Islet precursor cell (in vitro differentiated cells): ENCODE data around the gene AKAP10.
"Not testable (repeated sequence)": the region's sequence is repeated elsewhere in the genome, so short reads cannot be mapped to it uniquely, and the experiment has no call there.

Experiments
- DNase-seq: peaks from one replicate; pipeline ENCODE4 v3.0.0-alpha.2; 2018

The AKAP10 gene

GRCh38 chr17:19978805-19979211 is 1.2 kb upstream of the AKAP10 start:
- peak; percentile 68 for DNase-seq

GRCh38 chr17:19978209-19978802 is 678 bp upstream of the AKAP10 start:
- peak; percentile 78 for DNase-seq

GRCh38 chr17:19975601-19976000 is 2.0 kb downstream of the AKAP10 start:
- DNase-seq, result no peak

GRCh38 chr17:19973156-19973555 is 4.5 kb downstream of the AKAP10 start:
- DNase-seq, result no peak

- not testable (repeated sequence) for DNase-seq
Measured at GRCh38 chr17:19962954-19963353, 14.7 kb downstream of the AKAP10 start.

GRCh38 chr17:19958023-19958422 is 19.6 kb downstream of the AKAP10 start:
- peak; percentile 96 for DNase-seq

GRCh38 chr17:19955099-19955498 is 22.5 kb downstream of the AKAP10 start:
- DNase-seq, result no peak

GRCh38 chr17:19951411-19951810 is 26.2 kb downstream of the AKAP10 start:
- DNase-seq, result not testable (repeated sequence)

GRCh38 chr17:19950624-19951195 is 26.9 kb downstream of the AKAP10 start:
- not testable (repeated sequence) for DNase-seq

- DNase-seq, result no peak
Measured at GRCh38 chr17:19948116-19948943, 29.3 kb downstream of the AKAP10 start.

- DNase-seq, result no peak
Measured at GRCh38 chr17:19946921-19947320, 30.7 kb downstream of the AKAP10 start.

- DNase-seq, result no peak
Measured at GRCh38 chr17:19945009-19945626, 32.5 kb downstream of the AKAP10 start.

GRCh38 chr17:19943599-19943998 is 34.0 kb downstream of the AKAP10 start:
- no peak for DNase-seq

GRCh38 chr17:19943026-19943425 is 34.6 kb downstream of the AKAP10 start:
- peak; percentile 58 for DNase-seq

- DNase-seq, result peak; percentile 69
Measured at GRCh38 chr17:19940722-19941464, 36.7 kb downstream of the AKAP10 start.

- no peak for DNase-seq
Measured at GRCh38 chr17:19939993-19940721, 37.5 kb downstream of the AKAP10 start.

GRCh38 chr17:19938736-19939135 is 38.9 kb downstream of the AKAP10 start:
- DNase-seq, result no peak

- no peak for DNase-seq
Measured at GRCh38 chr17:19937522-19937921, 40.1 kb downstream of the AKAP10 start.

- no peak for DNase-seq
Measured at GRCh38 chr17:19935169-19935568, 42.5 kb downstream of the AKAP10 start.

GRCh38 chr17:19933628-19934027 is 44.0 kb downstream of the AKAP10 start:
- no peak for DNase-seq

GRCh38 chr17:19933221-19933620 is 44.4 kb downstream of the AKAP10 start:
- DNase-seq, result no peak

GRCh38 chr17:19928299-19928698 is 49.3 kb downstream of the AKAP10 start:
- DNase-seq, result no peak
